NCI-H187 (cell line): Measurements from ENCODE around the gene SSH2.
"Not testable (repeated sequence)": the region's sequence is repeated elsewhere in the genome, so short reads cannot be mapped to it uniquely, and the experiment has no call there.

Source experiments
- DNase-seq, 2 experiments: peaks; one replicate each; lab custom pipeline; 2025; lab: John Stamatoyannopoulos, UW

SSH2 gene

GRCh38 chr17:29734640-29735039, 195.4 kb downstream of the SSH2 start:
- no peak for DNase-seq

- no peak for DNase-seq
Measured at GRCh38 chr17:29733166-29733565, 196.9 kb downstream of the SSH2 start.

- no peak for DNase-seq
Measured at GRCh38 chr17:29732613-29733012, 197.4 kb downstream of the SSH2 start.

GRCh38 chr17:29732209-29732608, 197.8 kb downstream of the SSH2 start:
- DNase-seq = no peak

- DNase-seq = no peak
Measured at GRCh38 chr17:29731589-29731929, 198.5 kb downstream of the SSH2 start.

GRCh38 chr17:29728490-29728889, 201.5 kb downstream of the SSH2 start:
- no peak for DNase-seq

GRCh38 chr17:29726715-29727252, 203.2 kb downstream of the SSH2 start:
- DNase-seq = no peak

GRCh38 chr17:29725408-29725807, 204.6 kb downstream of the SSH2 start:
- not testable (repeated sequence) for DNase-seq

- DNase-seq = no peak
Measured at GRCh38 chr17:29723278-29724047, 206.6 kb downstream of the SSH2 start.

GRCh38 chr17:29722411-29723198, 207.4 kb downstream of the SSH2 start:
- DNase-seq = peak in 1 of 2 experiments; percentile 42

GRCh38 chr17:29720551-29720950, 209.5 kb downstream of the SSH2 start:
- no peak for DNase-seq

GRCh38 chr17:29719469-29719868, 210.6 kb downstream of the SSH2 start:
- no peak for DNase-seq

- DNase-seq = no peak
Measured at GRCh38 chr17:29718446-29719039, 211.5 kb downstream of the SSH2 start.

- no peak for DNase-seq
Measured at GRCh38 chr17:29717817-29718216, 212.2 kb downstream of the SSH2 start.

- DNase-seq = no peak
Measured at GRCh38 chr17:29716566-29716965, 213.5 kb downstream of the SSH2 start.

GRCh38 chr17:29715680-29716079, 214.3 kb downstream of the SSH2 start:
- no peak for DNase-seq

GRCh38 chr17:29714146-29714545, 215.9 kb downstream of the SSH2 start:
- DNase-seq = no peak

- DNase-seq = no peak
Measured at GRCh38 chr17:29713626-29714025, 216.4 kb downstream of the SSH2 start.

GRCh38 chr17:29711588-29712385, 218.2 kb downstream of the SSH2 start:
- no peak for DNase-seq

GRCh38 chr17:29710891-29711418, 219.1 kb downstream of the SSH2 start:
- no peak for DNase-seq

GRCh38 chr17:29710520-29710884, 219.5 kb downstream of the SSH2 start:
- DNase-seq = no peak
